ENCODE measurements around the gene CALML6.
A peak's percentile ranks its signal among the peaks of the same experiment; 100 is the strongest.
"Not testable (repeated sequence)": the region's sequence is repeated elsewhere in the genome, so short reads cannot be mapped to it uniquely, and the experiment has no call there.

The CALML6 gene

GRCh38 chr1:1883092-1883873 lies 31.8 kb upstream of the CALML6 start:
- Histone ChIP-seq H3K4me3 (ENCODE audit: low read depth, low read length) (no peak overlapping the region), H3K36me3 (peaks cover 25% of the 10 kb centered on the region), H3K27me3 (no peaks in the 10 kb centered on the region), H3K4me1 (no peaks in the 10 kb centered on the region), H3K9me3 (no peaks in the 10 kb centered on the region)
- peak; percentile 29 for DNase-seq
- TF ChIP-seq CTCF (IDR thresholded peaks at IDR 0.05; ENCODE audit: low read depth, low read length): no peak

- H3K4me3 ChIP-seq (ENCODE audit: low read depth, low read length); H3K27me3 ChIP-seq; DNase-seq; H3K9me3 ChIP-seq; H3K4me1 ChIP-seq: not testable (repeated sequence)
- H3K36me3 ChIP-seq: peaks cover 22% of the 10 kb centered on the region
Measured at GRCh38 chr1:1883890-1884289, 31.2 kb upstream of the CALML6 start.

- Histone ChIP-seq H3K4me1 (peaks cover 7% of the 10 kb centered on the region), H3K27me3 (no peaks in the 10 kb centered on the region), H3K36me3 (peaks cover 11% of the 10 kb centered on the region), H3K9me3 (no peaks in the 10 kb centered on the region), H3K4me3 (ENCODE audit: low read depth, low read length) (peak overlapping the region; percentile 86)
- DNase-seq: no peak
- no peak for TF ChIP-seq CTCF (IDR thresholded peaks at IDR 0.05; ENCODE audit: low read depth, low read length)
Measured at GRCh38 chr1:1889090-1889750, 25.8 kb upstream of the CALML6 start.

- TF ChIP-seq CTCF (IDR thresholded peaks at IDR 0.05; ENCODE audit: low read depth, low read length): no peak
- peaks cover 7% of the 10 kb centered on the region for H3K4me1 ChIP-seq
- no peaks in the 10 kb centered on the region for H3K27me3 ChIP-seq
- peaks cover 9% of the 10 kb centered on the region for H3K36me3 ChIP-seq
- DNase-seq: peak; percentile 46
- H3K9me3 ChIP-seq: no peaks in the 10 kb centered on the region
- peak overlapping the region; percentile 86 for H3K4me3 ChIP-seq (ENCODE audit: low read depth, low read length)
Measured at GRCh38 chr1:1889847-1890505, 25.1 kb upstream of the CALML6 start.

GRCh38 chr1:1890506-1891348 lies 24.3 kb upstream of the CALML6 start, which contains the start of gene GNB1:
Gene GNB1, minus strand, starts transcription at chr1:1891087. Its CDS starts 65,634 bp downstream, at chr1:1825453.
- peak; percentile 92 for DNase-seq
- peaks cover 6% of the 10 kb centered on the region for H3K36me3 ChIP-seq
- no peaks in the 10 kb centered on the region for H3K27me3 ChIP-seq
- H3K9me3 ChIP-seq: no peaks in the 10 kb centered on the region
- TF ChIP-seq CTCF (IDR thresholded peaks at IDR 0.05; ENCODE audit: low read depth, low read length): no peak
- H3K4me1 ChIP-seq: peaks cover 7% of the 10 kb centered on the region
- peak within 1 kb of the TSS; percentile 86 for H3K4me3 ChIP-seq (ENCODE audit: low read depth, low read length)
